Measurements from ENCODE around the gene SLC37A2.
"Not testable (repeated sequence)": the region's sequence is repeated elsewhere in the genome, so short reads cannot be mapped to it uniquely, and the experiment has no call there.

SLC37A2 gene

DNA sequence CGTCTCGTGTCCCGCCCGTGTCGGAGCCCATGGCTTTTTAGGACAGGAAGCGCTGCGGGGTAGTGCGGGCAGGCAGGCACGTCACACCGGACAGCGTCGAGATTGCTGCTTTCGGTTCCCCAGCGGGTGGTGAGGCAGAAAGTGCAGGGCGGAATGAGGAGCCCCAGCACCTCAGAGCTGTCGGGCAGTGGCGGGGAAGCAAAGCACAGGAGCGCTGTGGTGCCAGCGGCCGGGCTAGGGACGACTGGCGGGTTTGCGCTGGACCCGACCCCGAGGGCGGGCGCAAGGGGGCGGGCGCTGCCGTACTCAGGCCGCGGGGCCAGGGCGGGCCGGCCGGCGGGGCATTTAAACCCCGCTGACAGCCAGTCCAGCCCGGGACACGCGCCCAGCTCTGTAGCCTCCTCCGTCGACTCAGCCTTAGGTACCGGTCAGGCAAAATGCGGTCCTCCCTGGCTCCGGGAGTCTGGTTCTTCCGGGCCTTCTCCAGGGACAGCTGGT is at the start of gene SLC37A2:
SLC37A2 (plus strand) TSS at position 375 of the 498 bp plus-strand sequence; CDS start at position 438, 63 bp downstream.
- peak; percentile 54 to 76 for DNase-seq

DNA sequence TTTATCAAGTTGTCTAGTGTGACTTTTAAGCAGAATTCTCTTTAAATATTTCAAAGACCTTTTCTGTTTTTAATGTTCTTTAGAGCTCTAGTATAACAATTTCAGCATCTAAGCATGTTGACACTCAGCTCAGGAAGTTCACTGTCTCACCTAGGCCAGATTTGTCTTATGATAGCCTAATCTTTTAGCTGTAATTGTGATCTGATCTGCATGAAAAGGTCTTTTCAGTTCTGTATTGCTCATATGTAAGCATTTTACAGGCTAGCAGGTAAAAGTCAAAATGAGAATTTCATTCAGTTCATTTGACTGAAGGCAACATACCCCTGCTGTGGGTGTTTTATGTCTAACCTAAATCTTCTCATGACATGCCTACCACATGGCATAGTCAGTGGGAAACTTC is 46.7 kb upstream of the SLC37A2 start:
- DNase-seq, result no peak

DNA sequence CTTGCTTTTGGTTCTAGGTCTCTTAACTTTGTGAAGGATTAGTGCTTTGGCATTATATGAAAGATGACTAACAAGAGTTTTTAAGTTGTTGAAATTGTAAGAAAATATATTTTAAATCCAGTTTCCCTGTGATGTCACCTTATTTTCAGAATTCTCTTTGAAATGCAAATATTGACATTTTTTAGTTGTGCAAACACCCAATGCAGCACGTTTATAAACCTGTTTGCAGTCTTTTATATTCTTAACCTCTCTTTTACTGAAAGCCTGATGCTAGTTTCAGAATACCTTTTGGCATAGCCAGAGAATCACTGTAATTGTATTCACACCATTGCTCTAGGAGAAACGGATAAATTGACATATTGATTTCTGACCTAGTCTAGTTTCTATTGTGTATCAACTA is 42.8 kb upstream of the SLC37A2 start:
- no peak for DNase-seq

DNA sequence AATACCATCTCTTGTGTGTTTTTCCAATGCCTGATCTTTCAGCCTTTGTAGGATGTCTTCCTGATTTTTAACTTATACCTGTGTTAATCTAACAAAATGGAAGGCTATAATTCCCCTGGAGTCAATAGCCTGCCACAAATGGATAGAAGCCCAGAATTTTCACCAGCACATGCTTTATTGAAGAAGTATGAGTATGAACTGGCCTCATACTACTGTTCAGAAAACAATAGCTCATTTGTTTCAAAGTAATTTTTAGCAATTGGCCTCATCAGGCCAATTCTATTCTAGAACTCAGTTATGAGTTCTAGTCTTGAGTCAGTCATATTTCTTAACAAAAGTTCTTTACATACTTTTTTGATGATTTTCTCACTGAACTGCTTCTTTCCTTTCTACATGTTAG is 40.6 kb upstream of the SLC37A2 start:
- DNase-seq, result no peak

DNA sequence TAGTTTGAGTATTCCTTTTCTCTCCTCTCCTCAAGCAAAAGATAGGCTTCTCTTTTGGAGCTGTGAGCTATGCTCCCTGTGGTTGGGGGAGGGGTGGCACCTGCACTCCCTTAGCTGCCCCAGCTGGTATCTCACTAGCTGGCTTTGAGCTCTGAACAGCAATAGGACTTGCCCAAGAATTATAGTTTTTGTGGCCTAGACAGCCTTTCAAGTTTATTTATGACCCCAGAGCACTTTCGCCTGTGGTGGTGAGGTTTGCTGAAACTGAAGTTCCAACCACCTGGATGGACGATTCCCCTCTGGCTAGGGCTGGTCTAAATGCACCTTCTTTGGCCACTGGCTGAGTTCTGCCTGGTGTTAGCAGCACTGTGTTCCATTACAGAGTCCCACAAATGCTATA is 37.1 kb upstream of the SLC37A2 start:
- DNase-seq, result no peak

DNA sequence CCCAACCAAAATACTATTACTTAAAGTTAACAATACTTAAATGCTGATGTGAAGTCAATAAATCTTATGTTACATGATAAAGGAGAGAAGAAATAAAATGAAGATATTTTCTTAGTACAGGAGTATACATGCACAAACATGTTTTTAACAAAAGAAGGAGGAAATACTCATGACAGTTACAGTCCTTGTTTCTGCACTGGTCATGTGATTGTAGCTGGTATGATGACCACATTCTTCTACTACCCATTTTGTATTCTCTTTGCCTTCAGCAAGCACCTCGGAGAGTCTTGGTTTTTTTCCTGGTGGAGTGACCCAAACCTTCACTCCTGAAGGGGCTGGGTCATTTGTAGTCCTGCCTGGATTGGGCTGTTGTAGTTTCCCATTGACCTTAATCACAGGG is 33.7 kb upstream of the SLC37A2 start:
- not testable (repeated sequence) for DNase-seq

DNA sequence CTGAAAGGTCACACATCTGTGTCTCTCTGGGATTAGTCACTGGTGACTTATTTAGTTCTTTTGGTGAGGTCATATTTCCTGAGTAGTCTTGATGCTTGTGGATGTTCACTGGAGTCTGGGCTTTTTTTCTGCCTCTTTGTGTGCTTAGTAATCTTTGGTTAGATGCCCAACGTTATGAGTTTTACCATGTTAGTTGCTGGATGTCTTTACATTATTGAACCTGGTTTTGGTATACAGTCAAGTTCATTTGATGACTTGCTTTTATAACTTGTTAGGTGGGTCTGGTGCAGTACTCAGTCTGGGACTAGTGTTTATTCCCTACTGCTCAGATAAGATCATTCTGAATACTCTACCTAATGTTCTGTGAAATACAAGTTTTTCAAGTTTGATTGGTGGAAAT is 26.2 kb upstream of the SLC37A2 start:
- no peak for DNase-seq

DNA sequence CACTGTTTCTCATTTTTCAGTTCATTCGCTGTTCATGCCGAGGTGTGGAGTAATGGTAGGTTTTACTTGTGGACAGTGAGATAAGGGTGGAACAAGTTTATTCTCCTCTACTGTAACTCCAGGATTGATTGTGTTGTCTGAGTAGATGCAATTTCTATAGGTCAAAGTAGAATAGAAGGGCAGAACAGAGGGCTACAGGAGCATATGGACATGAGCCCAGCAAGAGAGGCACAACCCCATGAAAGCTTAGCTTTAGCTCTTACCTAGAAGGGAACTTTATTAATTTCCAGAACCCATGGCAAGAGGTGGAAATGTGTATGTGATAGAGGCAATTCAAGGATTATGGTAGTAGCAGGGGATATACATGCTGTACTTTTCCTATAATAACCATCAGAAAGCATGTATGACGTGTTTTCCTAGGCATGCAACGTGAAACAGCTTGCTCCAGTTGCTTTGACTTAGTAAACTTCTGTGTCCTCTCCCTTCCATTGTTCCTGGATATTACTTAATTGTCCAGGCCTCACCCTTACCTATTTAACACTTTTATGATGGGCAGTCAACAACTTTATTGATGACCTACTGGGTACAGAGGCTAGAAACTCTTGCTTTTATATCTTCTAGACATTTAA is 13.8 kb upstream of the SLC37A2 start:
- DNase-seq, result no peak

DNA sequence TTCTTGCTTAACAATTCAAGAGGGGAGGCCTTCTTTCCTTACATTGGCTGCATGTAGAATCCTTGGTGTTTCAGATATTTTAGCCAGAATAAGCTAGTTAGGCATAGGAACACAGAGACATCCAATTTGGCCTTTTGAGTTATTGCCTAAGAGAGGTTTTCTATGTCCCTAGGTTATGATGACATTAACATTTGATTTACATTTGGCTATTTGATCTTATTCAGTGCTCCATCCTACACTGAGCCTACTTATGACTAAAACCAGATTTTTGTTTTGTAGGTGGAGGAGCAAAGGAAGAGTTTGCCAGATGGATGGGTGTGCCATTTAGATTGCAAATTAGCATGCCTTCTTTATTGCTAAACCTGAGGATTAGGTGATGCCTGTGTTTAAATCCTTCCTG is 11.1 kb upstream of the SLC37A2 start:
- DNase-seq, result no peak

DNA sequence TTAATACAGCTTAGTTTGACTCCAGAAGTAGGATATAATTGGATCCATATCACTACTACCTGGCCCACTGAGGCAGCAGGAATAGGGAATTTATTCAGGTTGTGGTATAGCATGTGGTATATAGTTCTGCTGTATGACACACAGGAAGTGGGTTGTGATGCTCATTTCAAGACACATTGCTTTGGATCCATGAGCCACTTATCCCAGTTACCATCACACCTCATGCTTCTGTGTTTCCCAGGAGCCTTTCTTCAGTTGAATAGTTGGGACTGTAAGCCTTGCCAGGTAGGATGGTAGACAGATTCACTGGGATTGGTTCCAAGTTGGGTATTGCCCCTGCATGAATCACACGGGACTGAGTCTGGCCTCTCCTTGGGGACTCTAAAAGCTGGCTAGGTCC is 9.9 kb upstream of the SLC37A2 start:
- no peak for DNase-seq

DNA sequence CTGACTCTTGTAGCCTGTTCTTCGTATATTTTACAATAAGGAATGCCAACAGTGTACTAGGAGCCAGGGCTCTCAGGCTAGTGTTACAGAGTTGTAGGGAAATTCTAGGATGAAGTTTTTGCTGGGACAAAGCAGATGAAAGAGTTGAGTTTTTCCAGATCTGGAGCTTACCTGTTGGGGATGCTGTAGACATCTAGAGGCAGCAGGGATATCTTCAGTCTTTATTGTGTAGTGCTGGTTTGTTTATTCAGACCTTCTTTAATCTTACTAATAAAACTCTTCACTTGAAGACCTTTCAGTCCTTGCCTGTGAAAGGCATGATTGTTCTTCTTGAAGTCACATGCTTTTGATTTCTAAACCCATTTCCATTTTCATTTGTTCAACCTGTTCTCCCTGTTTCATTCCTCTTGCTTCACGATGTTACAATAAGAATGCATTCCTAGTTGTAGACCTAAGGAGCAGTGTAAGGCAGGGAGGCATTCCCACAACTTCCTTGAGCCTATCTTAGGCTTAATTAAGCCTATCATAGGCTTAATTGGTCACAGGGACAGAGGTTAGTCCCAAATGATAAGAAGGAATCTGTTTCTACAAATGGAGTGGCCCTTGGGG is 7.9 kb upstream of the SLC37A2 start:
- DNase-seq, result no peak

DNA sequence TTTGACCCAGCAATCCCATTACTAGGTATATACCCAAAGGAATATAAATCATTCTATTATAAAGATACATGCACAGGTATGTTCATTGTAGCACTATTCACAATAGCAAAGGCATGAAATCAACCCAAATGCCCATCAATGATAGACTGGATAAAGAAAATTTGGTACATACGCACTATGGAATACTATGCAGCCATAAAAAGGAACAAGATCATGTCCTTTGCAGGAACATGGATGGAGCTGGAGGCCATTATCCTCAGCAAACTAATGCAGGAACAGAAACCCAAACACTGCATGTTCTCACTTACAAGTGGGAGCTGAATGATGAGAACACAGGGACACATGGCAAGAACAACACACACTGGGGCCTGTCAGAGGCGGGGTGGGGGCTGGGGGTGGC is 7.0 kb upstream of the SLC37A2 start:
- DNase-seq, result not testable (repeated sequence)

DNA sequence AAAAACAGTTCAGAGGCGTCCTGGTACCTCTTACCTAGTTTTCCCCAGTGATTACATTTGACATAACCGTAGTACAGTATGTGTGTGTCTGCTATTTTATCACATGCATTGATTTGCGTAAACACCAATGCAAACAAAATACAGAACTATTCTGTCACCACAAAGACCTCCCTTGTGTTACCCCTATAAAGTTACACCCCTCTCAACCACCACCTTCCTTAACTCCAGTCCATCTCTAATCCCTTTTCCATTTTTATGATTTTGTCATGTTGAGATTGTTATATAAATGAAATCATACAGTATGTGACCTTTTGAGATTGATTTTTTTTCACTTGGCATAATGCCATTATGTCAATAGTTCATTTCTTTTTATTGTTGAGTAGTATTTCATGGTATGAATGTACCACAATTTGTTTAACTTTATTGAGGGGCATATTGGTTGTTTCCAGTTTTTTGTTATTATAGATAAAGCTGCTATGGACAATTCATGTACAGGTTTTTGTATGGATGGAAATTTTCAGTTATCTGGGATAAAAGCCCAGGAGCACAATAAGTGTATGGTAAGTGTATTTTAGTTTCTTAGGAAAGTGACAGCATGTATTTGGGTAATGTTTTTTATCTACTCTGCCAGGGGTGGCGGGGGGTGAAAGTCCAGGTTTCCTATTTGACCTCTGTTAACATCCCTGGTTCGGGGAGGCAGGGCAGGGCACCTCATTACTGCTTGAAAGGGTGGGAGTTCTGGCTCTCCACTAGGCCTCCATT is 6.0 kb upstream of the SLC37A2 start:
- DNase-seq, result no peak

DNA sequence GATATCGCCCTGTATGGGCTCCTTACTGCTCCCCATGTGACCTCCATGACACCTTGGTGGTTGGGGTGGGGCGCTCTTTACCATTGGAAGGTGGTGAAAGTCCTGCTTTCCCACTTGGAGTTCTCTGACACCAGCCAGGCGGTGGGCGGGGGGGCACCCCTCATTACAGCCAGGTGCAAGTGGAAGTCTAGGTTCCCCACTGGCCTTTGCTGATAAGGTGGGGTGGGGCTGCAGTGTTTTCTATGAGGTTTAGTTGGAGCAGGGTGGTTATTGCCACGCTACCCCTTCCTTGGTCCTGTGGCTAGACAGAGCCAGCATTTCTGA is 5.5 kb upstream of the SLC37A2 start:
- DNase-seq, result no peak

DNA sequence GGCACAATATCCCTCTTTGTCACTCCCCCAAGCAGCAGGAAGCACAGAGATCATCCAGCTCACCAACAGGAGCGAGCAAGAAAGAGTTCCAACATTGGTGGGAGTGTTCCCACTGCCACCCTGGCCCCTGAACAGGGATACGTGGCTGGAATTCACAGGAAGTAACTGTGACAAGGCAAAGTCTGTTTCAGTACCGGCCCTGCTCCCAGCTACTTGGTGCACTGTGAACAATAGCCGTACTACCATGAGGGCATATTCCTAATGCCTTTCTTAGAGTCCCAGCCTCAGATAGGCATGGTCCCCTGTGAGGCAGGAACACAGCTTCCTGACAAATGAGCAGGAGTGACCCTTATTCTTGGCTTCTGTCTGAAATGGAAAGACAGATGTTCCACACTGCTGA is 1.8 kb upstream of the SLC37A2 start:
- no peak for DNase-seq

DNA sequence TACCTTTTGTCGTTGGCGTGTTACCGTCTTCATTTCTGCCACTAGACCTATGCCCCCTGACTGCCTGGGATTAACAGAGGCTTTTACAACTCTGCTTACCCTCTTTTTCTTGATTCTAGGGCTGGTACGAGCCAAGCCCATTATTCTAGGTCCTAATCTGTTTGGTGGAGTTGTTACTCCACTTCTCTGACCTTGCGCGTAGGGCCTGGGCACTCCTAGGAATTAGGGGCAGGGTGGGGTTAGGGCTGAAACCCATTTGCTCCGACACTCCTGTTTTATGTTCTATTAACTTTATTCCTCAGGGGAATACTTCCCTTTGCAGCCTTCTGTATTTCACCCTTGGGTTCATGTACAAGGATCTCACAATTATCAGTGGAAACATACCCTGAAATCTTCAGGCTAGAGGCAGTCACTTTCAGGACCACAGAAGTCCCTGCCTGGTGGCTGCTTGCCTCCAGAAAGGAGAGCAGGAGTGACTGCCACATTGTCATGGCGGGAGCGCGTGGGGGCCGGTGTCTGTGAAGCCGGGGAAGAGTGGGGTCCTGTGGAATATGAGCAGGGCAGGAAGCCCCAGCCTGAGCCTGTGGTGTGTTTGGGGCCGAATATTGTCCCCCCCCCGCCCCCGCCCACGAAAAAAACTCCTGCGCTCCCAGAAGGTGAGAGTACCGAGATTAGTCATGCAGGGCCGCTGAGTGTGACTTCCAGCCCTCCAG is 731 bp upstream of the SLC37A2 start:
- DNase-seq, result no peak

DNA sequence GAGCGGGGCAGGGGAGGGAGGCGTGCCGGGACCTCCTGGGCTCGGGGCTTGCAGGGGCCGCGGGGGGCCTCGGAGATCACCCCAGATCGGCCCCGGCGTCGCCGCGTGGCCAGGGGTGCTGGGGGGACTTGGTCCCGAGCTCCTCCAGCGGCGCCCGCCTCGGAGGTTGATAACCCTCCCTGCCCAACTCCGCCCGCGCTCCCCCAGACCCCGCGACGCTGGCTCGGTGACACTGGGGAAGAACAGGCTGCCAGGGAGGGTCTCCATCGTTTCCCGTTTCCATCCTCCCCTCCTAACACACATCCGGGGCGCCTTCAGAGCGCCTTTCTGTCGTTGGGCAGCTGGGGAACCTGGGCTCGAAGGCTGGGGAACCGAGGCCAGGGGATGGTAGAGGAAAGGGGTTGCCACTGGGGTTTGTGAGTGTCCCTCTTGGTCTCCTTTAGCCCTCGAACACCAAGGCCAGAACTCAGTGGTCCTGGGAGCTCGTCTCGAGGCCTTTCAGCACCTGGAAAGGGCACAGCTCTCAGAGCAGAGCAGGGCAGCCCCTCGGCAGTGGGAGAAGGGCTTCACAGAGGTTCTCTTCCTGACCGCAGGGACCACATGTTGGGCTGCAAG is 431 bp downstream of the SLC37A2 start:
- no peak for DNase-seq

DNA sequence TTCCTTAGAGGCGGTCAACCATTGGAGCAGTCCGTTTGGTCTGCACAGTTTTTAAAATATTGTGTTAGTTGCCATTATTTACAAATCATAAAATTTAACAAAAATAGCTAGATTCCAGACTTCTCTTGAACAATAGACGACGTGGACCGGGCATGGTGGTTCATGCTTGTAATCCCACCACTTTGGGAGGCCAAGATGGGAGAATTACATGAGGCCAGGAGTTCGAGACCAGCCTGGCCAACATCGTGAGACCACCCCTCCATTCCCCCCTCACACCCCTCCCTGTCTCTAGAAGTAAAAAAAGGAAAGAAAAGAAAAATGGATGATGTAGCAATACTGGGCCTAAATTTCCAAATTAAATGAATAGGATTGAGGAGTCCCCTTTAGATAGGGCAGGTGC is 965 bp downstream of the SLC37A2 start:
- DNase-seq, result no peak

DNA sequence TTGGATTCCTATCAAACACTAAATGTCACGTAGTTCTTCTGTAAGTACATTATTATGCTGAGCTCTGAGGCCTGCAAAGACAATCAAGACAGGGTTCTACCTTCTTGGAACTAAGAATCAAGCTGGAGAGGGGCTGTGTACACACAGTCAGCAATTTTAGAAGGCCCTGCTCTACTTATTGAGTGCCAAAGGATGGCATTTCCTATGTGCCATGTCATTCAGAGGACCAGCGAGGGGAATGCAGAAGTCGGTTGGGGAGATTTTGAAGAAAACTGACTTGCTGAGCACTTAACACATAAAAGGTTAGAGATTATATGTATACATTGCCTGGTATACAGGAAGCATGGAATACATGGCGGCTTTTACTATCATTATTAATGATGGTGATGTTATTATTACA is 5.3 kb downstream of the SLC37A2 start:
- no peak for DNase-seq

DNA sequence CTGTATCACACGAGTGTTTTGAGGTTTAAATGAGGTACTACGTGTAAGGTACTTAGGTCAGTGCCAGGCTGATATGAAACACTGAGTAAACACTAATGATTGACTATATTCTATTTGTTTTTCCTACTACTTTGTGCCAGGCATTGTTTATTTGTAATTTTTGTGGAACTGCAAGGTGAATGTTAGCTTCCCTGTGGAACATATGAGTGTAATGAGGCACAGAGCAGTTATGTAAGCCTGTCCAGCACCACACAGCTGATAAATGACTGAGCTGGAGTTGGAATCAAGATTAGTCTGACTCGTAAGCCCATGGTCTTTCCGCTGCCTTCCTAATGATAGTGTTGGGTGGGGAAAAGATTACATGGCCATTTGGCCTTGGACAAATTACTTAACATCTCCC is 5.9 kb downstream of the SLC37A2 start:
- no peak for DNase-seq

DNA sequence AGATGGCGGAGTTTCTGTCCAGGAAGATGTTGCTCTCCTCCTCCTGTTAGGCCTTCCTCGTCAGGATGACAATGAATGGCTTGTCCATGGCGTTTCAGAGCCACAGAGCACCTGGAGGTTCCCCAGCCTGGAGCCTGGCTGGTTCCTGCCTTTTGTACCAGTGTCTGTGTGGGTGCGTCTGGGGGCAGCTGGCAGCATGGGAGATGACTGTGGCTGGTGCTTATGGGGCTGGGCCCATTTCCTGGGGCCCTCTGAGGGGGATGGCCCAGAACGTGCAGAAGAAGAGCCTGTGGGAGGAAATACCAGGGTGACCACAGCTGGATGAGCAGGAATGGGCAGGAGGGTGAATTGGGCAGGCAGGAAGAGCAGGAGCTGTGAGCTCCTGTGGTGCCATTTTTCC is 6.7 kb downstream of the SLC37A2 start:
- no peak for DNase-seq

DNA sequence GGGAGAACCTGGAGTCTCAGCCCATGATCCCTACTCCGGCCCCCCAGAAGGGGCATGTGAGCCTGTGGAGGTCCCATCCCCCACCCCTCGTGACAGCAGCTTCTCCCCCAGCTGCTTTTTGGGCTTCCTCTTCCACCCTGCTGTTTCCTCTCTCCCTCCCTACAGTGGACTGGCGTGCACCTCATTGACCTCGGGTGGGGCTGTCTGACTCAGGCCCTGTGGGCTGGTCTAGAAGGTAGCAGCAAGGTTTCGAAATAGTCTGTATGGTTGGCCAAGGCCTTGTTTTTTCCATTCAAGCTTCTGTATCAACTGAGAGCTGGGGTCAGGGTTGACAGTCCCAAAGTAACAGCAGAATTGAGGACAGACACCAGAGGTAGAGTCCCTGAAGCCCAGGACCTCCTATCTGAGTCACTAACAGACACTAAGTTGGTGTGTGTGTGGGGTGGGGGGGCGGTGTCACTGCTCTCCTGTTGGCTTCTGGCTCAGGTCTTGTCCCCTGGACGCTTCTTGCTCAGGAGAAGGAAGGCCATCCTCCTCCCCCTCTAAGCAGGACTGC is 7.7 kb downstream of the SLC37A2 start:
- DNase-seq, result peak; percentile 21 to 74

DNA sequence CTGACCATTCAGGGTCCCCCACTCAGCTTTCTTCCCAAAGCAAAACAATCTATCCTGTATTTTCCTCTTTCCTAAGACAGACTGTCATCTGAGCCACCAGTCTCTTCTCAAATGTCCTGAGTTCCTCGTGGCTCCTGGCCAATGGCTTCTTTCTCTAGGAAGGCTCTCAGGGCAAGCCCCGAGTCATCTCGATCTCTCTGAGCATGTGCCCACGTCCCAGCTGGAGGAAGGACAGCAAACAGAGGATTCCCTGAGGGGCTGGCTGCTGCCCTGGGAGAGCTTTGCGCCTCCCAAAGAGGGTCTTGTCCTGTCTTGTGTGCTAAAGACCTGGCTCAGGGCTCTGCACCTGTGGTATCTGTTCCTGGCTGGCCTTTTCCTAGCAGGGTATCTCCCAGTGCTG is 8.3 kb downstream of the SLC37A2 start:
- no peak for DNase-seq

Measured in CD4-positive, alpha-beta T cell treated with Interferon alpha-2 for 1 hour (primary cell).